ENCODE measurements around the gene ANGPTL4.

DNA sequence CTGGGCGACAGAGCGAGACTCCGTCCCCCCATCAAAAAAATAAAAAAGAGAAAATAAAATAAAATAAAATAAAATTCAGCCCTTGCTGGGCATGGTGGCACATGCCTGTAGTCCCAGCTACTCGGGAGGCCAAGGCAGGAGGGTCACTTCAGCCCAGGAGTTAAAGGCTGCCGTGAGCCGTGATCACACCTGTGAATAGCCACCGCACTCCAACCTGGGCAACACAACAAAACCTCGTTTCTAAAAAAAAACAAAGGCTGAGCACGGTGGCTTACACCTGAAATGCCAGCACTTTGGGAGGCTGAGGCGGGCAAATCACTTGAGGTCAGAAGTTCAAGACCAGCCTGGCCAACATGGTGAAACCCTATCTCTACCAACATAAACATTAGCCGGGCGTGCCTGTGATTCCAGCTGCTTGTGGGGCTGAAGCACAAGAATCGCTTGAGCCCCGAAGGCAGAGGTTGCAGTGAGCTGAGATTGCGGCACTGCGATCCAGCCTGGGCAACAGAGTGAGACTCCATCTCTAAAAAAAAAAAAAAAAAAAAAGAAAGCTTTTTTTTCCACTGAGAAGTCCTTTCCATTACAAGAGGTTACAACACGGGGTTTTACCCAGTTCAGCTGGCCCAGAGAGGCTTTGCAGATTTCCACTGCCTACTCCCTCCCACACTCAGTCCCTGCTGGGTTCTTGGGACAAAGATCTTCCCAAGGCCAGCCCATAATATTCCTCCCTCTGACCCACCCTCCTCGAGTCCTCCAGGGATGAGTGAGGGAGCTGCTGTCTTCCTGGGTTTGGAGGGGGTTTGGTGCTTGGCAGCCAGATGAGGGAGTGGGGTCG lies 6.4 kb downstream of the ANGPTL4 start:
- no peak for TF ChIP-seq EZH2phosphoT487 (IDR thresholded peaks at IDR 0.05)
- no peak for TF ChIP-seq CTCF (IDR thresholded peaks at IDR 0.05)
